HG02973 (cell line): Measurements from ENCODE around the gene KCTD8.

Experiments
- ATAC-seq: cut with Tn5 transposase; IDR thresholded peaks from one replicate; pipeline ENCODE4 v1.9.1; 2021; ENCODE audit warnings: moderate library complexity; ENCODE audit not compliant: unreplicated experiment

The KCTD8 gene

GRCh38 chr4:44448521-44449461 is at the start of gene KCTD8:
TSS of gene KCTD8 (minus strand) at chr4:44448809.
- ATAC-seq: peak; percentile 98

- ATAC-seq: no peak
These were observed 46.4 kb upstream of the KCTD8 start for GRCh38 chr4:44494810-44495701.

GRCh38 chr4:44493924-44494323 is 45.3 kb upstream of the KCTD8 start:
- ATAC-seq: no peak

GRCh38 chr4:44487341-44487740 is 38.7 kb upstream of the KCTD8 start:
- ATAC-seq: no peak

- no peak for ATAC-seq
These were observed 31.1 kb upstream of the KCTD8 start for GRCh38 chr4:44479731-44480130.

GRCh38 chr4:44462259-44462658 is 13.7 kb upstream of the KCTD8 start:
- ATAC-seq: no peak

- ATAC-seq: no peak
These were observed 775 bp downstream of the KCTD8 start for GRCh38 chr4:44447563-44448504.

- no peak for ATAC-seq
These were observed 1.6 kb downstream of the KCTD8 start for GRCh38 chr4:44446801-44447562.

GRCh38 chr4:44446191-44446590 is 2.4 kb downstream of the KCTD8 start:
- no peak for ATAC-seq

- no peak for ATAC-seq
These were observed 9.9 kb downstream of the KCTD8 start for GRCh38 chr4:44438687-44439086.

GRCh38 chr4:44434247-44434646 is 14.4 kb downstream of the KCTD8 start:
- ATAC-seq: no peak

GRCh38 chr4:44425614-44426208 is 22.9 kb downstream of the KCTD8 start:
- ATAC-seq: no peak

GRCh38 chr4:44422912-44423311 is 25.7 kb downstream of the KCTD8 start:
- ATAC-seq: no peak

GRCh38 chr4:44421330-44422065 is 27.1 kb downstream of the KCTD8 start:
- no peak for ATAC-seq

- ATAC-seq: no peak
These were observed 33.4 kb downstream of the KCTD8 start for GRCh38 chr4:44415251-44415650.

GRCh38 chr4:44368413-44369167 is 80.0 kb downstream of the KCTD8 start:
- no peak for ATAC-seq

GRCh38 chr4:44354172-44354571 is 94.4 kb downstream of the KCTD8 start:
- ATAC-seq: no peak

GRCh38 chr4:44351069-44351468 is 97.5 kb downstream of the KCTD8 start:
- ATAC-seq: no peak
